Stimulated activated CD8-positive, alpha-beta memory T cell treated with anti-CD3 and anti-CD28 coated beads, Interleukin-2, amount 100 ng/mL, for 1 hour (primary cell): ENCODE measurements around the gene MAPKAPK3.

Experiments
- DNase-seq, 2 donors: peaks; one replicate each; pipeline ENCODE4 v3.0.0-alpha.2; 2020; ENCODE audit warnings: low read depth in 2 of 2

Gene MAPKAPK3

DNA sequence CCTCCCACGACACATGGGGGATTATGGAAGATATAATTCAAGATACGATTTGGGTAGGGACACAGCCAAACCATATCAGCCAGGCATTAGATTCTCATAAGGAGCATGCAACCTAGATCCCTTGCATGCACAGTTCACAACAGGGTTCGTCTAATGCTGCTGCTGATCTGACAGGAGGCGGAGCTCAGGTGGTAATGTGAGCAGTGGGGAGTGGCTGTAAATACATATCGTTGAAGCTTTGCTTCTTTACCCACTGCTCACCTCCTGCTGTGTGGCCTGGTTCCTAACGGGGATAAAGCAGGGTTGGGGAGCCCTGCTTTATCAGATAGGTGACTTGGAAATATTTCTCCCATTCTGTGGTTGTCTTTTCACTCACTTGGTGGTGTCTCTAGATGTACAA, 72.6 kb downstream of the MAPKAPK3 start:
- no peak for DNase-seq

- DNase-seq: no peak
Measured at GRCh38 chr3:50695031-50695430, 78.1 kb downstream of the MAPKAPK3 start.

DNA sequence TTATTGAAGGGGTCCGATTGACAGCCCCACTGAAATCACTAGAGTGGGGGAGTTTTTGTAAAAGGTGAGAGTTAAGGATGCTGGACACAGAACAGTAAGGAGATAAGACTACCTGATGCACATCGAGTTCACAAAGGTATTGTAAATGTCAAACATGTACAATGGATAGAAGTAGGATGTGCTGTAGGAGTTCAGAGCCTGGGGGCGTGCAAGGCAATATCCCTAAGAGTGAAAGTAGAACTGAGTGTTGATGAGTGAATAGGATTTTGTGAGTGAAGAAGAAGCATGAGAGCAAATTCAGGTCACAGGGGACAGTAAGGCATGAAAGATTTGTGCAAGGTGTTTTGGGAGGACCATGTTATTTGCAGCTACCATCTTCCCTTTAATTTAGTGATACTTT, 79.3 kb downstream of the MAPKAPK3 start:
- DNase-seq: no peak

DNA sequence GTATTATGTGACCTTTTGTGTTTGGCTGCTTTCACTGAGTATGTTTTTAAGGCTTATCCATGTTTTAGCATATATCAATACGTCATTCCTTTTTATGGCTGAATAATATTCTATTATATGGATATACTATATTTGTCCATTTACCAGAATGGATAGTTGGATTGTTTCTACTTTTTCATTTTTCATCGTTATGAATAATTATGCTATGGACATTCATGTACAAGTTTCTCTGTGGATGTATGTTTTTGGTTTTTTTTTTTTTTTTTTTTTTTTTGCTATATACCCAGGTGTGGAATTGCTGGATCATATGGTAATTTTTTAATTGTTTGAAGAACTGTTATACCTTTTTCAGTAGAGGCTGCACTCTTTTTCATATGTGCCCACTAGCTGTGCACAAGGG, 81.3 kb downstream of the MAPKAPK3 start:
- DNase-seq: no peak
